HG03039 (cell line): ENCODE results near the gene COL26A1.

Experiments
- ATAC-seq: cut with Tn5 transposase; IDR thresholded peaks from one replicate; pipeline ENCODE4 v1.9.1; 2021; ENCODE audit warnings: mild to moderate bottlenecking, moderate library complexity; ENCODE audit not compliant: unreplicated experiment

The COL26A1 gene

GRCh38 chr7:101368422-101369165 is 5.9 kb downstream of the COL26A1 start:
- no peak for ATAC-seq

- ATAC-seq = no peak
These were observed 8.2 kb downstream of the COL26A1 start for GRCh38 chr7:101370836-101371235.

GRCh38 chr7:101373812-101374614 is 11.3 kb downstream of the COL26A1 start:
- no peak for ATAC-seq

- no peak for ATAC-seq
These were observed 12.3 kb downstream of the COL26A1 start for GRCh38 chr7:101374990-101375389.

GRCh38 chr7:101376601-101377000 is 13.9 kb downstream of the COL26A1 start:
- no peak for ATAC-seq

- no peak for ATAC-seq
These were observed 14.6 kb downstream of the COL26A1 start for GRCh38 chr7:101377189-101377736.

GRCh38 chr7:101378751-101379174 is 16.1 kb downstream of the COL26A1 start:
- ATAC-seq = no peak

GRCh38 chr7:101379302-101379701 is 16.6 kb downstream of the COL26A1 start:
- ATAC-seq = no peak

GRCh38 chr7:101381549-101382111 is 19.0 kb downstream of the COL26A1 start:
- no peak for ATAC-seq

GRCh38 chr7:101382937-101383336 is 20.3 kb downstream of the COL26A1 start:
- no peak for ATAC-seq

- ATAC-seq = no peak
These were observed 23.5 kb downstream of the COL26A1 start for GRCh38 chr7:101386177-101386557.

GRCh38 chr7:101386558-101387231 is 24.0 kb downstream of the COL26A1 start:
- ATAC-seq = no peak

- ATAC-seq = no peak
These were observed 28.2 kb downstream of the COL26A1 start for GRCh38 chr7:101390901-101391301.

GRCh38 chr7:101391991-101392390 is 29.3 kb downstream of the COL26A1 start:
- no peak for ATAC-seq

- no peak for ATAC-seq
These were observed 31.2 kb downstream of the COL26A1 start for GRCh38 chr7:101393865-101394264.

- ATAC-seq = no peak
These were observed 32.7 kb downstream of the COL26A1 start for GRCh38 chr7:101395376-101395775.

- no peak for ATAC-seq
These were observed 34.6 kb downstream of the COL26A1 start for GRCh38 chr7:101397243-101397642.

GRCh38 chr7:101397770-101398324 is 35.2 kb downstream of the COL26A1 start:
- ATAC-seq = no peak

GRCh38 chr7:101398396-101399289 is 36.0 kb downstream of the COL26A1 start:
- ATAC-seq = no peak

- no peak for ATAC-seq
These were observed 37.1 kb downstream of the COL26A1 start for GRCh38 chr7:101399759-101400158.
